Raji (cell line): ENCODE results near the gene IFNL2.
"Not testable (repeated sequence)": the region's sequence is repeated elsewhere in the genome, so short reads cannot be mapped to it uniquely, and the experiment has no call there.

ENCODE experiments used
- POLR2A ChIP-seq: IDR thresholded peaks from 2 replicates; pipeline ENCODE4 v1.6.1; 2011; ENCODE audit warnings: low read depth, low read length, control low read depth; ENCODE audit not compliant: insufficient read depth

Gene IFNL2

DNA sequence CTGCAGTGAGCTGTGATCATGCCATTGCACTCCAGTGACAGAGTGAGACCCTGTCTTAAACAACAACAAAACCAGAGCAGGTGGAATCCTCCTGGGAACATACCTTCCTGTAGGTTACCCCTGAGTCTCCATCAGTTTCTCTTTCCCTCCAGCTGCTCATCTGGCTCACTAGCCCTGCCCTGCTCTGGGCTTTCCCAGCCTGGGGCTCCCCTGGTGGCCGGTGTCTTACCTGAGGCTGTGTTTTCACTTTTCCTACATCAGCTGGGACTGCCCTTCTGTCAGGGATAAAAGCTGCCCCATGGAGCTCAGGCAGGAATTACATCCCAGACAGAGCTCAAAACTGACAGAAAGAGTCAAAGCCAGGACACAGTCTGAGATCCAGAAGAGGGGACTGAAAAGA, at the start of gene IFNL2:
Gene IFNL2, plus strand, starts transcription at position 312 of the 400 bp plus-strand sequence. CDS start 173 bp downstream, outside the sequence.
- not testable (repeated sequence) for TF ChIP-seq POLR2A

DNA sequence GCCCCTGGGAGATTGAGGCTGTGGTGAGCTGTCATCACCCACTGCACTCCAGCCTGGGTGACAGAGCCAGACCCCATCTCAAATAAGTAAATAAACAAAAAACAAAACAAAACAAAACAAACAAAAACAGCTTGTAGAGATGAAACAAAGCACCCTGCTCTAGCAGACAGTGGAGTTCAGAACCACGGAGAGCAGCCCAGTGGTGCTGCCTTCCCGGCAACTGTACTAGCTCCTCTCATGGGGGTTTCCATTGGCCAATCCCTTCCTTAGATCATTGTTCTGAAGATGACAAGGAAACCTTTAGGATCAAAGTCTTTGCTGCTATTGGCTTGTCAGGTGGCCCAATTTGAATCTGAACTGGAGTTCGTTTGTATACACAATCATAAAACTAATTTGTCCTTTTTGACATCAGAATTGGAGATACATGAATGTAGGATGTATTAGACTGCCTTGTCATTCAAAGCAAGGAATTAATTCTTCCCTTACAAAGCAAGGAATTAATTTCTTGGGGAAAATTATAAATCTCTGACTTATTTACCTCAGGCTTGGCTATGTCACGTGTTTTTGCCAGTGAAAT, 44.4 kb upstream of the IFNL2 start:
- TF ChIP-seq POLR2A = no peak

DNA sequence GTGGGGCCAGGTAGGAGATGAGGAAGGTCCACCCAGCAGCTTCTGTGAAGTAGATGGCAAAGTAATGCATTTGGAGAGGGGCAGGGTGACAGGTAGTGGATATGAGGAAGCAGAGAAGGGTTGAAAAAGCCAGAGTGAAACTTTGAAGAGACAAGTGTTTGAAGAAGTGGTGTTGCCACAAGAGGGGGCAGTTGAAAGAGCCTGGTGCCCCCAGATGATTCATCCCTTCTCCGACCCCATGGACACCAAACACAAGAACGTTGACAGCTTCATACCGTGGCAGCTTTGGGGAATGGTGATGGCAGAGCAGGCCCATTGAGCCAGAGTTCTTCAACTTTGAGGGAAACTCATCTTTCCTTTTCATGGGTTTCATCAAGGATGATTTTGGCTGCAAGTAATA, 43.3 kb upstream of the IFNL2 start:
- no peak for TF ChIP-seq POLR2A

DNA sequence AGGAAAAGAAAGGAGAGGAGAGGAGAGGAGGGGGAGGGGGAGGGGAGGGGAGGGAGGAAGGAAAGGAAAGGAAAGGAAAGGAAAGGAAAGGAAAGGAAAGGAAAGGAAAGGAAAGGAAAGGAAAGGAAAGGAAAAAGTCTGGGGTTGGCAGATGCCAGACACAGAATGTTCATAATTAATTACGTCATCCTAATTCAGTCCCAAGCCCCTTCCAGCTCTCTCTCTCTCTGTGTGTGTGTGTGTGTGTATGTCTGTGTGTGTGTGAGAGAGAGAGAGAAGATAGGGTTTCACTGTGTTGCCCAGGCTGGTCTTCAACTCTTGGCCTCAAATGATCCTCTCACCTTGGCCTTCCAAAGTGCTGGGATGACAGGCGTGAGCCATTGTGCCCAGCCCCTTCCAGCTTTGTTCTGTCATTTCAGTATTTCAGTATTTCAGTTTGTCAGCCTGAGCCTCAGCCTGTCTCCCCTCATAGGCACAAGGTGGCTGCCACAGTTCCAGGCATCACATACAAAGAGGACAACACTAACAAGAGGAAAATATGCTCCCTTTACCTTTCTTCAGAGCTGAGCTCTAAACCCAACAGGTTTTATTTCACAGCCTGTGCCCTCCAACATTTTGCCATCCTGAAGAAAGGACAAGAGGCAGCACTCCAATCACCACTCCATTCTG, 38.0 kb upstream of the IFNL2 start:
- no peak for TF ChIP-seq POLR2A

DNA sequence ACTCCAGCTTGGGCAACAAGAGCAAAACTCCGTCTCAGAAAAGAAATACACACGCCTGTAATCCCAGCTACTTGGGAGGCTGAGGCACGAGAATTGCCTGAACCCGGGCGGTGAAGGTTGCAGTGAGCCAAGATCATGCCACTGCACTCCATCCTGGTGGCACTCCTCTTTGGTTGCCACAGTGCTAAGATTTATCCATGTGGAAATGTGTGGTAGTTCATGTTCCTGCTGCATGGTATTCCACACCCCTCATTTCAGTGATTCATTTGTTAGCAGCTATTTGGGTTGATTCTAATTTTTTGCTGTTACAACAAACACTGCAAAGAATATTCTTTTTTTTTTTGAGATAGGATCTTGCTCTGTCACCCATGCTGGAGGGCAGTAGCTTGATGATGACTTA, 35.5 kb upstream of the IFNL2 start:
- TF ChIP-seq POLR2A = no peak

DNA sequence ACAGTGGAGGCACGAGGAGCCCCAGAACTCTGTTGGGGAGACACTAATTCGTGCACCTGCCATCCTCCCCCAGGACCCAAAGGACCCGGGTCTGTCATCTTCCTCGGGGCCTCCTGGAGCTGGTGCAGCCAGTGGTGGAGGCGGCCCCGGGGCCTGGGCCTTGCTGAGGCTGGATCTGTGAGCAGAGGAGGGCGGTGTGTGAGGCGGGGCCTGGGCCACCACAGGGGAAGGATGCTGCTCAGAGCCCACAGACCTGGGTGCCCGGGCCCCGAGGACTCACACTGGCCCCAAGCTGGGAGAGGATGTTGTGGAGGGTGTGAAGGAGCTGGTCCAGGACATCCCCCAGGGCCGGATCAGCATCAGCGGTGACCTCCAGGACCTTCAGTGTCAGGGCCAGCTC, 31.7 kb upstream of the IFNL2 start:
- no peak for TF ChIP-seq POLR2A

DNA sequence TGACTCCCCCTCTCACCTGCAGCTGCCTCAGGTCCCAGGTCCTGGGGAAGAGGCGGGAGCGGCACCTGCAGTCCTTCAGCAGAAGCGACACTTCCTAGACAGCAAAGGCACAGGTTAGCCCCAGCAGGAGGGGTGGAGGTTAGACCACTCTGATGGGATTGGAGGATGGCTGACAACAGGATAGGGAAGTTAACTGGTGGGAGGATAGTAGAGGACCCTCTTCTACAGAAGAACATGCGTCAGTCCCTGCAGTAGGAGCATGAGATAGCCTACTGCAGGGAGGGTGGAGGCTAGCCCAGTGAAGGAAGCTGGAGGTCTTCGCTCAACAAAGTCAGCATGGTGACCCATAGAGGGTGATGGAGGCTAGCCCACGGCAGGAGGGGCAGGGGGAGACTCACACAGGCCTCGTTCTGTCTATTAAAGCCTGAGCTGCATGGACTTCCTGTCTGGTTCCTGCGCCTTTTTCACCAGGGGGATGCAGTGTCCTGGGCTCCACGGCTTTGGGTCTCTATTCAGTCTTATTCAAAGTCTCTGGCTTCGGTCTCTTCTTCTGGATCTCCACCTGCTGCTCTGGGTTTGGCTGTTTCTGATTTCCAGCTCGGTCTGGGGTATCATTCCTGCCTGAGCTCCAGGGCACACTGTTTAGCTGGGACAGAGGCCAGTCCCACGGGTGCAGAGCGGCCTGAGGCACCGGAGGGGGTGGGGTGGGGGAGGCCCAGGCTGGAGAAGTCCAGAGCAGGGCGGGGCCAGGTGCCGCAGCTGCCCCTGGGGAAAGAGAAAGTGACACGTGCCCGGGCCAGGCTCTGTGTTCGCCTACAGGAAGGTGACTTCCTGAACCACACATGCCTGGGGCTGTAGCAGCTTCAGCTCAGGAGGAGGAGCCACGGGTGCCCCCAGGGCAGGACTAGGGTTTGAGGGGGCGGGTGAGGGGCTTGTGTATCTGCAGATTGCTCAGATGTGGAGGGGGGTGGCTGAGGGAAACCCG, 30.7 kb upstream of the IFNL2 start:
- TF ChIP-seq POLR2A = no peak

DNA sequence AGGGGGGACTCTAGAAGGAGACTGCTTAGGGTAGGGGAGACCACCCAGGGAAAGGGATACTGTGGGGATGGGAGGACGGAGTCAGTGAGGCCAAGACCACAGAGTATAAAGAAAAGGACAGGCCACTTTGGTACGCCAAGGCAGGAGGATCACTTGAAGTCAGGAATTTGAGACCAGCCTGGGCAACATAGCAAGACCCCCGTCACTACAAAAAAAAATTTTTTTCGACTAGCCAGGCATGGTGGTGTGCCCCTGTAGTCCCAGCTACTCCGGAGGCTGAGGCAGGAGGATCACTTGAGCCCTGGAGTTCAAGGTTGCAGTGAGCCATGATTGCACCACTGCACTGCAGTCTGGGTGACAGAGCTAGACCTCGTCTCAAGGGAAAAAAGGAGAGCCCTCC, 30.0 kb upstream of the IFNL2 start:
- no peak for TF ChIP-seq POLR2A

DNA sequence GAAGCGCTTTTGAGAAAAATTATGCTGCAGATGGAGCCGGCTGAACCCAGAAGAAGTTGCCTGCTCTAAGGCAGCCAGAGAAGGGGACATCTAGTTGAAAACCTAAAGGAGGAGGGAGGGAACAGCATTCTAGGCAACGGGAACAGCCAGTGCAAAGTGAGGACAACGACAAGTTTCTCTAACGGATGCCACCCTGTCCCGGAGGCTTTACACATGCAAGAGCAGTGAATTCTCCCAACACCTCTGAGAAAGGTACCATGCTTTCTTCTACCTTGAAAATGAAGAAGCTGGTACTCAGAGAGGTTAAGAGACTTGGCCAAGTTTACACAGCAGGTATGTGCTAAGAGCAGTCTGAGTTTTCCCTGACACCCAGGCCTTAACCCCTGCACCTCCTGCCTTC, 29.3 kb upstream of the IFNL2 start:
- no peak for TF ChIP-seq POLR2A

DNA sequence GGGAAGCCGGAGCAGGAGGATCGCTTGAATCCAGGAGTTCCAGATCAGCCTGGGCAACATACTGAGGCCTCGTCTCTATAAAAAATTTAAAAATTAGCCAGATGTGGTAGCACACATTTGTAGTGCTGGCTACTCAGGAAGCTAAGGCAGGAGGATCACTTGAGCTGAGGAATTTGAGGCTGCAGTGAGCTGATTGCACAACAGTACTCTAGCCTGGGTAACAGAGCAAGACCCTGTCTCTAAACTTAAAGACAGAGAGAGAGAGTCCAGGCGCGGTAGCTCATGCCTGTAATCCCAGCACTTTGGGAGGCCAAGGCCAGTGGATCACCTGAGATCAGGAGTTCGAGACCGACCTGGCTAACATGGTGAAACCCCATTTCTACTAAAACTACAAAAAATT, 27.8 kb upstream of the IFNL2 start:
- TF ChIP-seq POLR2A = no peak

DNA sequence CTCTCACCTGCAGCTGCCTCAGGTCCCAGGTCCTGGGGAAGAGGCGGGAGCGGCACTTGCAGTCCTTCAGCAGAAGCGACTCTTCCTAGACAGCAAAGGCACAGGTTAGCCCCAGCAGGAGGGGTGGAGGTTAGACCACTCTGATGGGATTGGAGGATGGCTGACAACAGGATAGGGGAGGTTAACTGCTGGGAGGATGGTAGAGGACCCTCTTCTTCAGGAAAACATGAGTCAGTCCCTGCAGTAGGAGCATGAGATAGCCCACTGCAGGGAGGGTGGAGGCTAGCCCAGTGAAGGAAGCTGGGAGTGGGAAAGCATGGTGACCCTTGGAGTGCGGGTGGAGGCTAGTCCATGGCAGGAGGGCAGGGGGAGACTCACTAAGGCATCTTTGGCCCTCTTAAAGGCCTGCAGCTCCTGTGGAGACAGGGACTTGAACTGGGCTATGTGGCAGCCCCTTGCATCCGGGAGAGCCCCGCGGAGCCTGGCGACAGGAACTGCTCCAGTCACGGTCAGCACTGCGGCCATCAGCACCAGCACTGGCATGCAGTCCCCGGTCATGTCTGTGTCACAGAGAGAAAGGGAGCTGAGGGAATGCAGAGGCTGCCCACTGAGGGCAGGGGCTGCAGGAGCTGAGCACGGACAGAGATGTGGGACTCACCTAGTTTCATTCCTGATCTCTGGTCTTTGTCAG, 23.6 kb upstream of the IFNL2 start, which contains the start of gene IFNL3:
Gene IFNL3, minus strand, starts transcription at position 597 of the 691 bp plus-strand sequence. Its CDS starts 39 bp downstream, at position 558.
- TF ChIP-seq POLR2A = not testable (repeated sequence)

DNA sequence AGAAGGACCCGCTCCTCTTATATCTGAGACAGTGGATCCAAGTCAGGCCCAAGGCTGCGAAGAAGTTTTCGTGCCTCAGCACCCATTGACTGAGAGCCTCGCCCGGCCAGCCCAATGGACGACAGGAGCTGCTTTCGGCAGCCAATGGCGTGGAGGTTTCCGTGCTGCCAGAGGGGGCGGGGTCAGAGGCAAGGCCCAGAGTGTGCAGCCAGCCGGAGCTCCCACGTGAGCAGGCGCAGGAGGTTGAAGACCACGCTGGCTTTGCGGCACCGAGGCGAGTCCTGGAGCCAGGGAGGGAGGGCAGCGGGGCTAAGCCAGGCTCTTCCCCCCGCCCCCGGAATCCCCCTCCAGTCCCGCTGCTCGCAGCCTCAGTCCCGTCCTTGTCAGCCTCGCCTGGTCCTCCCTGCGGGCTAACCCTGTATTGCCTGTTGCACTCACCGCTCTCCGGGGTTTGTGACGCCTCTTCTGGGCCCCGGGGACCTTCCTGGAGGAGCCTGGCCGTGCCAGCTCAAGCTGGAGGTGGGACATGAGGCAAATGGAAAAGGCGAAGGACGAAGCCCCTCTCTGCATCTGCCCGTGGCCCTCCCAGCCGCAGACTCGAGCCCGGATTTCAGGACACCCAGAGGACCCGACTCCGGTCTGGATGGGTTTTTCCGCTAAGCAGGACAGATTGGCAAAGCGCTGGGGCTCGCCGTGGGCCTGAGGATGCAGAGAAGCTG, 21.1 kb upstream of the IFNL2 start:
- TF ChIP-seq POLR2A = no peak

DNA sequence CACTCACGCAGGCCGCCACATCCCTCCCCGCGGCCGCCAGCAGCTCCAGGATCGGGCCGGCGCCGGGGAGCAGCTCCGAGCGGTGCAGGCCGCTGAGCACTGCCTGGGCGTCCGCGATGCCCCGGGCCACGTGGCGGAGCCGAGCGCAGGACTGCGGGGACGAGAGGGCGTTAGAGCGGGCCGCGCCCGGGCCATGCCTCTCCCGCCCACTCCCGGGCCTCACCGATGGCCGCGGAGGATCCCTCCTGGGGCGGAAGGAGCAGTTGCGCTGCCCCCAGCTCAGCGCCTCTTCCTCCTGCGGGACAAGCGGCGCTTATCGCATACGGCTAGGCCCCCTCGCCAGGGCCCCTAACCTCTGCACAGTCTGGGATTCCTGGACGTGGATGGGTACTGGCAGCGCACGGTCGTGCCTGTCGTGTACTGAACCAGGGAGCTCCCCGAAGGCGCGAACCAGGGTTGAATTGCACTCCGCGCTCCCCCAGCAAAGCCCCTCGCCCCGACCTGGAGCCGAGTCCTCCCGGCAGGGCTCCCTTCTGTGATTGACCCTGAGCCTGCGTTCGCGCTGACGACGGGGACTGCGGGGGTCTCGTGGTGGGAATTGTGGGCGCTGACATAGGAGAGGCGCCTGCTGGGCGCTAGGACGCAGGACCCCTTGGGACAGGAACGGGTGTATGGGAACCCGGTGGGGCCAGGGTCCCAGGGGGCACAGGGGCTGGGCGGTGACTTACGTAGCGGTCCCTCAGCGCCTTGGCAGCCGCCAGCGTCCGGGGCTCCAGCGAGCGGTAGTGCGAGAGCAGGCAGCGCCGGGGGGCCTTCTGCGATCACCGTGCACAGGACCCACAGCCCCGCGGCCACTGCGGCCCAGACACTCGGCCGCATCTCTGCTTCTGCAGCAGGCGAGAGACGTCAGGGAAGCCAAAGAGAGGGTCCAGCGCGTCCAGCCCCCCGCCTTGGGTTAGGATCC, 20.2 kb upstream of the IFNL2 start:
- no peak for TF ChIP-seq POLR2A
